Neutrophil (primary cell): Measurements from ENCODE around the gene LOX.

Source experiments
- H3K27ac ChIP-seq: fragments of 200-600 bp; sonication (generic); 2 replicates; pipeline ENCODE4 v1.5.1; 2016; ENCODE audit warnings: mild to moderate bottlenecking, moderate library complexity
- H3K27me3 ChIP-seq: fragments of 200-600 bp; sonication (generic); 2 replicates; pipeline ENCODE4 v1.6.0; 2016; ENCODE audit warnings: mild to moderate bottlenecking
- H3K36me3 ChIP-seq: fragments of 200-600 bp; sonication (generic); 2 replicates; pipeline ENCODE4 v1.5.1; 2017
- H3K4me1 ChIP-seq, 2 experiments: fragments of 200-600 bp in 1 of 2; sonication (generic) in 1 of 2; 1 replicate in 1 of 2; 2 replicates in 1 of 2; pipeline versions ENCODE4 v1.5.1 to v1.6.1; 2013 to 2016; ENCODE audit warnings: low read depth in 1 of 2, low read length in 1 of 2, mild to moderate bottlenecking in 1 of 2, moderate library complexity in 1 of 2; ENCODE audit not compliant: control insufficient read depth in 1 of 2, insufficient read depth in 1 of 2
- H3K4me3 ChIP-seq, 2 experiments: fragments of 200-600 bp in 1 of 2; sonication (generic) in 1 of 2; 1 replicate in 1 of 2; 2 replicates in 1 of 2; pipeline ENCODE4 v1.5.1; 2013 to 2016; ENCODE audit warnings: low read depth in 1 of 2, low read length in 1 of 2, mild to moderate bottlenecking in 1 of 2, moderate library complexity in 1 of 2
- H3K9me3 ChIP-seq: fragments of 200-600 bp; sonication (generic); 2 replicates; pipeline ENCODE4 v1.5.1; 2016
- CTCF ChIP-seq: fragments of 200-600 bp; sonication (generic); IDR thresholded peaks from 2 replicates; pipeline ENCODE4 v1.5.1; 2016; ENCODE audit warnings: antibody characterized with exemption

LOX gene

GRCh38 chr5:122064992-122065391 lies 13.1 kb downstream of the LOX start:
- H3K27me3 ChIP-seq: no peaks in the 10 kb centered on the region
- no peaks in the 10 kb centered on the region for H3K9me3 ChIP-seq
- no peak overlapping the region for H3K4me3 ChIP-seq
- no peaks in the 10 kb centered on the region for H3K4me1 ChIP-seq
- H3K36me3 ChIP-seq: no peaks in the 10 kb centered on the region
- no peak for TF ChIP-seq CTCF
- no peak overlapping the region for H3K27ac ChIP-seq

- H3K27ac ChIP-seq: no peak overlapping the region
- H3K4me3 ChIP-seq: no peak overlapping the region
- H3K27me3 ChIP-seq: no peaks in the 10 kb centered on the region
- H3K36me3 ChIP-seq: no peaks in the 10 kb centered on the region
- no peaks in the 10 kb centered on the region for H3K4me1 ChIP-seq
- H3K9me3 ChIP-seq: no peaks in the 10 kb centered on the region
- no peak for TF ChIP-seq CTCF
These were observed 14.2 kb downstream of the LOX start for GRCh38 chr5:122063836-122064235.

GRCh38 chr5:122062205-122062604 lies 15.9 kb downstream of the LOX start:
- Histone ChIP-seq H3K27ac (no peak overlapping the region), H3K36me3 (no peaks in the 10 kb centered on the region), H3K4me3 (no peak overlapping the region), H3K27me3 (no peaks in the 10 kb centered on the region), H3K9me3 (no peaks in the 10 kb centered on the region), H3K4me1 (no peaks in the 10 kb centered on the region)
- no peak for TF ChIP-seq CTCF

GRCh38 chr5:122056913-122057312 lies 21.1 kb downstream of the LOX start:
- TF ChIP-seq CTCF: no peak
- H3K27me3 ChIP-seq: no peaks in the 10 kb centered on the region
- H3K27ac ChIP-seq: no peak overlapping the region
- H3K4me1 ChIP-seq: no peaks in the 10 kb centered on the region
- no peaks in the 10 kb centered on the region for H3K36me3 ChIP-seq
- no peak overlapping the region for H3K4me3 ChIP-seq
- peaks cover 3% of the 10 kb centered on the region for H3K9me3 ChIP-seq

- no peak for TF ChIP-seq CTCF
- Histone ChIP-seq H3K36me3 (no peaks in the 10 kb centered on the region), H3K27me3 (no peaks in the 10 kb centered on the region), H3K4me1 (no peaks in the 10 kb centered on the region), H3K27ac (no peak overlapping the region), H3K4me3 (no peak overlapping the region), H3K9me3 (peaks cover 3% of the 10 kb centered on the region)
These were observed 23.8 kb downstream of the LOX start for GRCh38 chr5:122054266-122054665.
